H1 (cell line): Measurements from ENCODE around the gene BHLHE23. TPM values are rescaled to one million over a fixed set of nuclear protein-coding genes. Genes with fewer than 3 reads are reported as not detected.

Experiments used
- CTCF ChIA-PET: fragments of 300-600 bp; sonication (Branson Sonifier 250); formaldehyde crosslinking; loops from one replicate; lab custom pipeline; 2021; ENCODE audit not compliant: partially characterized antibody; lab: Charles Lee
- POLR2A ChIA-PET: fragments of 300-600 bp; sonication (Branson Sonifier 250); formaldehyde crosslinking; loops from one replicate; lab custom pipeline; 2021; ENCODE audit warnings: inconsistent platforms; ENCODE audit not compliant: partially characterized antibody; lab: Charles Lee
- DNase-seq, 2 experiments: peaks; one replicate each; pipeline versions ENCODE4 v3.0.0 to v3.0.0-alpha.2; 2010 to 2022; ENCODE audit warnings: low spot score in 2 of 2, low read depth in 1 of 2, mixed read lengths in 1 of 2
- FAIRE-seq: peaks from 2 replicates; lab custom pipeline; 2011; peaks lifted over from hg19 to GRCh38; lab: Jason Lieb, UNC
- H2AFZ ChIP-seq: 2 replicates; pipeline ENCODE4 v1.8.1; 2012; ENCODE audit warnings: low read length, inconsistent platforms
- H2AK5ac ChIP-seq: 2 replicates; pipeline ENCODE4 v1.6.1; 2013; ENCODE audit warnings: low read depth, low read length
- H2BK120ac ChIP-seq: replicated peaks from 2 replicates; pipeline ENCODE3; 2013; ENCODE audit warnings: low read depth, low read length, inconsistent platforms
- H2BK12ac ChIP-seq: 2 replicates; pipeline ENCODE4 v1.6.1; 2013; ENCODE audit warnings: low read depth, low read length
- H2BK15ac ChIP-seq: 2 replicates; pipeline ENCODE4 v1.6.1; 2013; ENCODE audit warnings: low read length
- H2BK20ac ChIP-seq: 2 replicates; pipeline ENCODE4 v1.6.1; 2013; ENCODE audit warnings: low read length
- H2BK5ac ChIP-seq: 2 replicates; pipeline ENCODE4 v1.6.1; 2013; ENCODE audit warnings: low read depth, low read length
- H3K14ac ChIP-seq: 2 replicates; pipeline ENCODE4 v1.6.1; 2013; ENCODE audit warnings: inconsistent platforms; ENCODE audit not compliant: insufficient read length
- H3K18ac ChIP-seq: 2 replicates; pipeline ENCODE4 v1.6.1; 2013; ENCODE audit warnings: low read length; ENCODE audit errors: extremely low read depth
- H3K23ac ChIP-seq: 2 replicates; pipeline ENCODE4 v1.6.1; 2013; ENCODE audit warnings: inconsistent platforms; ENCODE audit not compliant: insufficient read length
- H3K23me2 ChIP-seq: 2 replicates; pipeline ENCODE4 v1.6.1; 2013; ENCODE audit warnings: low read depth, low read length
- H3K27ac ChIP-seq: 2 replicates; pipeline ENCODE4 v1.6.1; 2011; ENCODE audit warnings: low read depth, low read length, inconsistent platforms
- H3K27me3 ChIP-seq, 4 experiments: replicated peaks in 1 of 4; 1 replicate in 1 of 4; 2 replicates in 3 of 4; pipeline versions ENCODE4 v1.6.1 to v1.8.1; 2011 to 2013; ENCODE audit warnings: low read length in 3 of 4, mild to moderate bottlenecking in 3 of 4, inconsistent platforms in 2 of 4, mixed read lengths in 2 of 4, moderate library complexity in 1 of 4; ENCODE audit not compliant: control insufficient read depth in 3 of 4, insufficient read depth in 3 of 4; ENCODE audit errors: extremely low read depth in 1 of 4
- H3K36me3 ChIP-seq, 4 experiments: 2 replicates each; pipeline versions ENCODE4 v1.6.1 to v1.8.1; 2011 to 2013; ENCODE audit warnings: mild to moderate bottlenecking in 4 of 4, low read length in 3 of 4, moderate library complexity in 2 of 4, control low read depth in 1 of 4, inconsistent platforms in 1 of 4; ENCODE audit not compliant: insufficient read depth in 4 of 4, control insufficient read depth in 2 of 4
- H3K4ac ChIP-seq: replicated peaks from 2 replicates; pipeline ENCODE3; 2013; ENCODE audit warnings: low read length, low read depth, mixed read lengths, inconsistent platforms; ENCODE audit not compliant: insufficient read length
- H3K4me1 ChIP-seq, 4 experiments: replicated peaks in 1 of 4; 1 replicate in 1 of 4; 2 replicates in 3 of 4; pipeline versions ENCODE4 v1.6.1 to v1.8.1; 2011 to 2013; ENCODE audit warnings: low read length in 3 of 4, inconsistent platforms in 2 of 4, mixed read lengths in 1 of 4; ENCODE audit not compliant: insufficient read depth in 4 of 4, control insufficient read depth in 3 of 4
- H3K4me2 ChIP-seq, 2 experiments: 2 replicates each; pipeline versions ENCODE4 v1.6.1 to v1.8.1; 2011 to 2013; ENCODE audit warnings: low read depth in 2 of 2, low read length in 2 of 2, control low read depth in 1 of 2, inconsistent platforms in 1 of 2, mild to moderate bottlenecking in 1 of 2; ENCODE audit not compliant: insufficient read depth in 1 of 2
- H3K4me3 ChIP-seq, 4 experiments: fragments of 200-600, 300-600 bp in 1 of 4; sonication (generic), shearing (Covaris generic), sonication (Bioruptor Twin) in 1 of 4; 2 replicates each; pipeline versions ENCODE4 v1.5.1 to v1.8.1; 2011 to 2016; ENCODE audit warnings: low read length in 4 of 4, low read depth in 3 of 4, control low read depth in 2 of 4, inconsistent platforms in 2 of 4, mild to moderate bottlenecking in 2 of 4, mixed read lengths in 1 of 4, moderate library complexity in 1 of 4; ENCODE audit not compliant: insufficient read depth in 2 of 4; ENCODE audit errors: extremely low read depth in 1 of 4
- H3K56ac ChIP-seq: replicated peaks from 2 replicates; pipeline ENCODE3; 2013; ENCODE audit warnings: low read depth, mild to moderate bottlenecking, mixed read lengths, low read length, inconsistent platforms; ENCODE audit not compliant: insufficient read length
- H3K79me1 ChIP-seq: 2 replicates; pipeline ENCODE4 v1.6.1; 2013; ENCODE audit warnings: low read depth, low read length, control low read depth
- H3K79me2 ChIP-seq, 2 experiments: 2 replicates each; pipeline versions ENCODE4 v1.6.1 to v1.8.1; 2012 to 2013; ENCODE audit warnings: low read length in 2 of 2, mild to moderate bottlenecking in 2 of 2, inconsistent platforms in 1 of 2; ENCODE audit not compliant: insufficient read depth in 2 of 2, control insufficient read depth in 1 of 2
- H3K9ac ChIP-seq, 4 experiments: replicated peaks in 1 of 4; 1 replicate in 1 of 4; 2 replicates in 3 of 4; pipeline versions ENCODE4 v1.6.1 to v1.8.1; 2011 to 2013; ENCODE audit warnings: low read depth in 3 of 4, low read length in 3 of 4, control low read depth in 2 of 4, mild to moderate bottlenecking in 2 of 4, moderate library complexity in 2 of 4, inconsistent platforms in 1 of 4; ENCODE audit errors: extremely low read depth in 1 of 4
- H3K9me3 ChIP-seq, 2 experiments: 2 replicates each; pipeline versions ENCODE4 v1.6.1 to v1.8.1; 2012 to 2013; ENCODE audit warnings: mild to moderate bottlenecking in 2 of 2, moderate library complexity in 2 of 2, control low read depth in 1 of 2, inconsistent platforms in 1 of 2, low read depth in 1 of 2, low read length in 1 of 2, mixed read lengths in 1 of 2; ENCODE audit not compliant: insufficient read depth in 2 of 2
- H4K20me1 ChIP-seq, 2 experiments: replicated peaks in 1 of 2; 2 replicates each; pipeline versions ENCODE3 to v1.8.1; 2011 to 2013; ENCODE audit warnings: inconsistent platforms in 2 of 2, low read length in 2 of 2, mild to moderate bottlenecking in 1 of 2; ENCODE audit not compliant: insufficient read depth in 2 of 2, control insufficient read depth in 1 of 2
- H4K5ac ChIP-seq: 2 replicates; pipeline ENCODE4 v1.6.1; 2013; ENCODE audit warnings: low read length, low read depth, mixed read lengths, inconsistent platforms; ENCODE audit not compliant: insufficient read length
- H4K8ac ChIP-seq: 2 replicates; pipeline ENCODE4 v1.8.0; 2013; ENCODE audit warnings: mild to moderate bottlenecking, moderate library complexity, low read length, inconsistent platforms; ENCODE audit not compliant: insufficient read depth; ENCODE audit errors: extremely low read depth
- H4K91ac ChIP-seq: replicated peaks from 2 replicates; pipeline ENCODE3; 2013; ENCODE audit warnings: low read length, mixed read lengths, inconsistent platforms; ENCODE audit not compliant: insufficient read length
- CBX5 ChIP-seq: fragments of 300-800, 300-1000 bp; sonication (generic); IDR thresholded peaks from 2 replicates; pipeline ENCODE4 v1.7.1; 2016; ENCODE audit warnings: antibody characterized with exemption, low read length, low read depth
- EGR1 ChIP-seq: IDR thresholded peaks from 2 replicates; pipeline ENCODE4 v1.6.1; 2011; ENCODE audit warnings: low read depth, low read length, borderline replicate concordance
- GABPA ChIP-seq: IDR thresholded peaks from 2 replicates; pipeline ENCODE4 v1.6.1; 2011; ENCODE audit warnings: mild to moderate bottlenecking, low read length, moderate library complexity, borderline replicate concordance; ENCODE audit not compliant: insufficient read depth
- HDAC2 ChIP-seq, 2 experiments: fragments of 300-600 bp in 1 of 2; sonication (generic) in 1 of 2; IDR thresholded peaks; 2 replicates each; pipeline ENCODE4 v1.6.1; 2011 to 2012; ENCODE audit warnings: low read depth in 2 of 2, low read length in 2 of 2, mild to moderate bottlenecking in 2 of 2, moderate library complexity in 2 of 2, borderline replicate concordance in 1 of 2, inconsistent platforms in 1 of 2
- KDM4A ChIP-seq: IDR thresholded peaks from one replicate; pipeline ENCODE4 v1.7.1; 2012; ENCODE audit warnings: low read depth, mild to moderate bottlenecking, moderate library complexity, low read length, inconsistent platforms; ENCODE audit not compliant: severe bottlenecking
- WGBS, 2 experiments: shearing (Covaris generic) in 1 of 2; methylation state at CpG; one replicate each; pipeline versions ENCODE4 v1.1.6 to v1.1.7; 2013 to 2015; ENCODE audit warnings: low lambda C conversion rate in 2 of 2, mixed read lengths in 2 of 2, inconsistent platforms in 1 of 2, low coverage in 1 of 2, missing lambda C conversion rate in 1 of 2; ENCODE audit not compliant: insufficient replicate concordance in 2 of 2, insufficient coverage in 1 of 2, insufficient read length in 1 of 2; ENCODE audit errors: extremely low coverage in 1 of 2, missing lambda C conversion rate in 1 of 2; 5-methylcytosine and 5-hydroxymethylcytosine counted together
- long read RNA-seq, 2 experiments: library from RNA in 1 of 2; library from capped mRNA in 1 of 2; stranded (forward); transcript quantifications; one replicate each; pipeline ENCODE4 v2.0.0, GENCODE V29; 2021; ENCODE audit warnings: inconsistent platforms in 1 of 2
- polyA minus RNA-seq, 3 experiments: library from RNA; depleted of rRNA, polyadenylated mRNA; stranded (reverse); fragments of >200 nt; gene quantifications; 1 replicate in 2 of 3; 2 replicates in 1 of 3; pipeline ENCODE4 v1.2.3, GENCODE V29; 2011
- polyA plus RNA-seq, 7 experiments: library from polyadenylated mRNA; depleted of rRNA in 3 of 7; stranded (reverse) in 5 of 7; unstranded in 2 of 7; fragments of >200 nt in 5 of 7; fragments of 200-250 nt in 2 of 7; gene quantifications; 1 replicate in 5 of 7; 2 replicates in 1 of 7; 4 replicates in 1 of 7; pipeline versions ENCODE4 v1.2.1 to v1.2.3, GENCODE V29; 2011 to 2013; ENCODE audit warnings: missing spikeins in 2 of 7, mixed read lengths in 2 of 7
- total RNA-seq: library from RNA; stranded (reverse); fragmentation: NEBNext Ultra II Directional; extraction: Animal tissue kit (Norgen Biotek cat#: 25700); gene quantifications from 2 replicates; pipeline ENCODE4 v1.2.1, GENCODE V29; 2021
- TF ChIP-seq, protein P1 (sequence below): IDR thresholded peaks from 2 replicates; pipeline ENCODE4 v1.6.1; 2012; ENCODE audit warnings: inconsistent platforms

BHLHE23 gene
- total RNA-seq: 0.38 and 0.47 TPM in 2 replicates
- polyA plus RNA-seq (2011; rRNA removed): 0.36 TPM in 1 of 2 replicates, not detected in the other
- 0.14 TPM for polyA plus RNA-seq (2011; cell fraction: cytosol; rRNA removed)
- 0.13 TPM for polyA plus RNA-seq (2011; cell fraction: nucleus; rRNA removed)
- not detected in 4 replicates for polyA plus RNA-seq (2012, experiment 1 of 2)
- not detected for polyA plus RNA-seq (2012, experiment 2 of 2)
- polyA plus RNA-seq (2013, experiment 1 of 2): 0.04 TPM
- polyA plus RNA-seq (2013, experiment 2 of 2): 0.09 TPM
- not detected in 2 replicates for polyA minus RNA-seq (2011; rRNA and poly(A)+ RNA removed)
- 1.0 TPM for polyA minus RNA-seq (2011; cell fraction: cytosol; rRNA and poly(A)+ RNA removed)
- polyA minus RNA-seq (2011; cell fraction: nucleus; rRNA and poly(A)+ RNA removed): 0.80 TPM
- long read RNA-seq, experiment 1: 0 reads
- long read RNA-seq, experiment 2: 0 reads

DNA sequence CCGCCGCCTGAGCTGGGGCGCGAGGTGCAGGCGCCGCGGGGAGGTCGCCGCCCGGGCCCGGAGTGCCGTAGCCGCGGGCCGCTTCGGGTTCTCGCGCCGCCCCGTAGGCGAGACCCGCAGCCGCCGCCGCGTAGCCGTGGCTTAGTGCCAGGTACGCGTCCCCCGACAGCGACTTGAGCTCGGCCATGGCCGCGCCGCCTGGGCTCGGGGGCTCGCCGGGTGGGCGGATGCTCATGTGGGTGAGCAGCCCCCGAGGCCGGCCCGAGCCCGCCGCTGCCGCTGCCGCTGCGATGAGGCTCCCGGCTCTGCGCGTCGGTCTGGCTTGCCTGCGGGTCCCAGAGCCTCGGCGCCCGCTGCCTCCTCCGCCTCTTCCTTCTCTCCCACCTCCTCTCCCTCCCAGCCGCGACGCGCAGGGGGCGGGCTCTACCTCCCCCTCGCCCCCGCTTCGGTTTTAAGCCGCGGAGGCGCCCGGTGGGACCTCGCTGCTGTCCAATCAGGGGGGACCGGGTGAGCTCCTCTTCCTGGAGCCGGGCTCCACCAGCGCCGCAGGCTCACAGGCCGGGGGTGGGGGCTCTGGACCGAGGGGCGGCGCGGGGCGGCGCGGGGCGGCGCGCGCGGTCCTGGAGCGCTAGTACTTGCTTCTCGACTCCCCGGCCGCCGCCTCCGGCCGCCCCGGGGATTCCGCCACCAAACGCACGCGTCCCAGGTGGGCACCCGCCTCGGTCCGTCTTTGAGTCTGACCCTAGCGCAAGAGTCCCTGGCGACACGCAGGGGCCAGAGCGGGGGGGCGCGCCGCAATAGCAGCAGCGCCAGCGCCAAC lies at the start of gene BHLHE23:
TSS of gene BHLHE23 (minus strand) at position 425 of the 820 bp plus-strand sequence. CDS start at position 235, 190 bp downstream.
- Histone ChIP-seq H3K4me1 (peaks cover 2 to 34% (median 18%) of the 10 kb centered on the region in 4 experiments), H3K79me1 (no peaks in the 10 kb centered on the region), H3K56ac (no peak within 1 kb of the TSS), H2BK120ac (no peak within 1 kb of the TSS), H3K9me3 (no peaks in the 10 kb centered on the region; a peak in 1 of 4 replicates), H4K8ac (peak within 1 kb of the TSS; percentile 79), H3K36me3 (peaks cover 0 to 16% (median 0%) of the 10 kb centered on the region in 4 experiments; a peak in 1 of 8 replicates), H3K4me2 (peak within 1 kb of the TSS; percentile 1 to 67), H4K91ac (no peak within 1 kb of the TSS), H3K4ac (no peak within 1 kb of the TSS), H2BK20ac (peak within 1 kb of the TSS; percentile 80; the same call in 1 of the 2 replicates), H3K9ac (no peak within 1 kb of the TSS), H3K79me2 (no peaks in the 10 kb centered on the region), H4K20me1 (peaks cover 4 to 6% of the 10 kb centered on the region in 2 experiments), H3K4me3 (peak within 1 kb of the TSS; percentile 22 to 58 (median 28); a peak in 6 of 8 replicates), H4K5ac (no peak within 1 kb of the TSS), H3K27ac (no peak within 1 kb of the TSS), H3K23me2 (peaks cover 4% of the 10 kb centered on the region; the same call in 1 of the 2 replicates), H3K18ac (peak within 1 kb of the TSS; percentile 51), H2BK12ac (peak within 1 kb of the TSS; percentile 97; the same call in 1 of the 2 replicates), H3K23ac (no peak within 1 kb of the TSS), H2AFZ (no peak within 1 kb of the TSS), H3K14ac (no peak within 1 kb of the TSS), H3K27me3 (peaks cover 60 to 90% (median 78%) of the 10 kb centered on the region in 4 experiments), H2BK15ac (peak within 1 kb of the TSS; percentile 53; the same call in 1 of the 2 replicates), H2AK5ac (no peak within 1 kb of the TSS), H2BK5ac (no peak within 1 kb of the TSS; the same call in 1 of the 2 replicates)
- DNase-seq (peak in 1 of 2 experiments; percentile 75), FAIRE-seq (no peak)
- POLR2A ChIA-PET: interaction anchor here (0.9 to 3.9 kb wide), 6 partner anchors 26 to 109 kb away, joined by 3 to 12 read pairs (median 4); no protein-coding TSS in a partner anchor
- WGBS, 2 experiments: 2% methylated on average over 21 of the region's 110 CpGs; no CpG with 5 or more reads in 1 of the 2 experiments
- CTCF ChIA-PET: interaction anchor here (0.6 to 4.0 kb wide), 5 partner anchors 12 to 174 kb away, joined by 3 to 53 read pairs (median 5); no protein-coding TSS in a partner anchor
- TF ChIP-seq HDAC2 (IDR thresholded peaks at IDR 0.05; ENCODE audit: borderline replicate concordance in 1 of 2, low read depth in 2 of 2, low read length in 2 of 2): no peak
- TF ChIP-seq GABPA: peak; percentile 47; the same call in 1 of the 2 replicates
- TF ChIP-seq, protein P1, sequence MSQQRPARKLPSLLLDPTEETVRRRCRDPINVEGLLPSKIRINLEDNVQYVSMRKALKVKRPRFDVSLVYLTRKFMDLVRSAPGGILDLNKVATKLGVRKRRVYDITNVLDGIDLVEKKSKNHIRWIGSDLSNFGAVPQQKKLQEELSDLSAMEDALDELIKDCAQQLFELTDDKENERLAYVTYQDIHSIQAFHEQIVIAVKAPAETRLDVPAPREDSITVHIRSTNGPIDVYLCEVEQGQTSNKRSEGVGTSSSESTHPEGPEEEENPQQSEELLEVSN: peak; percentile 9; the same call in 1 of the 2 replicates
- peak; percentile 48; the same call in 1 of the 2 replicates for TF ChIP-seq EGR1
- TF ChIP-seq CBX5: no peak
- peak; percentile 66 for TF ChIP-seq KDM4A
